Nephron progenitor cell (in vitro differentiated cells): ENCODE data around the gene ZIM2.

Experiments used
- DNase-seq: peaks from one replicate; pipeline ENCODE4 v3.0.0; 2021
- H3K27ac Mint-ChIP-seq: 2 replicates; pipeline ENCODE4 v1.8.0; 2021; ENCODE audit warnings: mild to moderate bottlenecking, moderate library complexity, mixed read lengths
- H3K27me3 Mint-ChIP-seq: 2 replicates; pipeline ENCODE4 v1.8.0; 2021; ENCODE audit warnings: mild to moderate bottlenecking, low read depth, mixed read lengths; ENCODE audit not compliant: poor library complexity
- H3K36me3 Mint-ChIP-seq: 2 replicates; pipeline ENCODE4 v1.8.0; 2021; ENCODE audit warnings: low read depth, mixed read lengths
- H3K4me1 Mint-ChIP-seq: 2 replicates; pipeline ENCODE4 v1.8.0; 2021; ENCODE audit warnings: mixed read lengths
- H3K4me3 Mint-ChIP-seq: 2 replicates; pipeline ENCODE4 v1.8.0; 2021; ENCODE audit warnings: mild to moderate bottlenecking, moderate library complexity, mixed read lengths
- H3K9me3 Mint-ChIP-seq: 2 replicates; pipeline ENCODE4 v1.8.0; 2021; ENCODE audit warnings: mild to moderate bottlenecking, moderate library complexity, mixed read lengths
- CTCF ChIP-seq: fragments of 200-600 bp; sonication (generic); IDR thresholded peaks from 2 replicates; pipeline ENCODE4 v1.5.0; 2021; ENCODE audit warnings: antibody characterized with exemption

ZIM2 gene

GRCh38 chr19:56842412-56842811 lies 1.9 kb upstream of the ZIM2 start:
- H3K9me3 Mint-ChIP-seq: peaks cover 60% of the 10 kb centered on the region
- no peak overlapping the region for H3K4me3 Mint-ChIP-seq
- H3K36me3 Mint-ChIP-seq: peaks cover 5% of the 10 kb centered on the region
- no peaks in the 10 kb centered on the region for H3K4me1 Mint-ChIP-seq
- H3K27me3 Mint-ChIP-seq: no peaks in the 10 kb centered on the region
- DNase-seq: no peak
- H3K27ac Mint-ChIP-seq: no peak overlapping the region
- no peak for TF ChIP-seq CTCF

- H3K4me3 Mint-ChIP-seq: no peak overlapping the region
- H3K36me3 Mint-ChIP-seq: peaks cover 5% of the 10 kb centered on the region
- H3K27me3 Mint-ChIP-seq: no peaks in the 10 kb centered on the region
- H3K9me3 Mint-ChIP-seq: peaks cover 62% of the 10 kb centered on the region
- TF ChIP-seq CTCF: no peak
- no peaks in the 10 kb centered on the region for H3K4me1 Mint-ChIP-seq
- no peak overlapping the region for H3K27ac Mint-ChIP-seq
- DNase-seq: no peak
Observed at GRCh38 chr19:56841193-56841543, 642 bp upstream of the ZIM2 start.

- DNase-seq: no peak
- TF ChIP-seq CTCF: no peak
Observed at GRCh38 chr19:56839652-56840450, 675 bp downstream of the ZIM2 start.

GRCh38 chr19:56838909-56839651 lies 1.4 kb downstream of the ZIM2 start:
- no peak overlapping the region for H3K4me3 Mint-ChIP-seq
- H3K4me1 Mint-ChIP-seq: no peaks in the 10 kb centered on the region
- no peak for TF ChIP-seq CTCF
- no peak for DNase-seq
- peaks cover 5% of the 10 kb centered on the region for H3K36me3 Mint-ChIP-seq
- H3K27ac Mint-ChIP-seq: no peak overlapping the region
- no peaks in the 10 kb centered on the region for H3K27me3 Mint-ChIP-seq
- peaks cover 72% of the 10 kb centered on the region for H3K9me3 Mint-ChIP-seq

More at GRCh38 chr19:56839652-56840450, 675 bp downstream of the ZIM2 start:
- Mint-ChIP-seq H3K4me3 (no peak overlapping the region), H3K36me3 (peaks cover 5% of the 10 kb centered on the region), H3K4me1 (no peaks in the 10 kb centered on the region), H3K27me3 (no peaks in the 10 kb centered on the region), H3K9me3 (peaks cover 64% of the 10 kb centered on the region), H3K27ac (no peak overlapping the region)

GRCh38 chr19:56838024-56838908 lies 2.3 kb downstream of the ZIM2 start:
- TF ChIP-seq CTCF: no peak
- H3K9me3 Mint-ChIP-seq: peaks cover 80% of the 10 kb centered on the region
- no peaks in the 10 kb centered on the region for H3K4me1 Mint-ChIP-seq
- no peak overlapping the region for H3K4me3 Mint-ChIP-seq
- H3K27ac Mint-ChIP-seq: no peak overlapping the region
- H3K27me3 Mint-ChIP-seq: no peaks in the 10 kb centered on the region
- DNase-seq: no peak
- H3K36me3 Mint-ChIP-seq: peaks cover 5% of the 10 kb centered on the region
